BJ (cell line): ENCODE data around the gene RIMBP2. TPM values are rescaled to one million over a fixed set of nuclear protein-coding genes. Genes with fewer than 3 reads are reported as not detected.

ENCODE experiments used
- CTCF ChIA-PET: fragments of 350-600 bp; formaldehyde crosslinking; extraction: SDS; loops from one replicate; lab custom pipeline; 2021; ENCODE audit warnings: antibody characterized with exemption, inconsistent platforms; lab: Yijun Ruan, JAX
- POLR2A ChIA-PET: fragments of 300-600 bp; sonication (Branson Sonifier 250); formaldehyde crosslinking; extraction: SDS; loops from one replicate; lab custom pipeline; 2021; ENCODE audit warnings: antibody characterized with exemption; lab: Charles Lee
- DNase-seq: peaks from one replicate; pipeline ENCODE4 v3.0.0-alpha.2; 2011; ENCODE audit warnings: low read depth
- H3K27me3 ChIP-seq: 2 replicates; pipeline ENCODE4 v1.6.0; 2011; ENCODE audit warnings: low read length; ENCODE audit not compliant: control insufficient read depth, insufficient read depth
- H3K36me3 ChIP-seq: 2 replicates; pipeline ENCODE4 v1.5.1; 2011; ENCODE audit warnings: low read length; ENCODE audit not compliant: control insufficient read depth, insufficient read depth
- H3K4me3 ChIP-seq: 2 replicates; pipeline ENCODE4 v1.5.1; 2011; ENCODE audit warnings: low read depth, mild to moderate bottlenecking, control low read depth, low read length
- polyA plus RNA-seq: library from polyadenylated mRNA; depleted of rRNA; stranded (reverse); fragments of >200 nt; gene quantifications from 2 replicates; pipeline ENCODE4 v1.2.3, GENCODE V29; 2011
- TF ChIP-seq, protein P1 (sequence below): IDR thresholded peaks from 2 replicates; pipeline ENCODE4 v1.5.1; 2011; ENCODE audit warnings: low read depth, mild to moderate bottlenecking, control low read depth, inconsistent platforms, low read length, moderate library complexity; ENCODE audit not compliant: insufficient read depth

RIMBP2 gene
- polyA plus RNA-seq, 1 experiment = 0.05 TPM

DNA sequence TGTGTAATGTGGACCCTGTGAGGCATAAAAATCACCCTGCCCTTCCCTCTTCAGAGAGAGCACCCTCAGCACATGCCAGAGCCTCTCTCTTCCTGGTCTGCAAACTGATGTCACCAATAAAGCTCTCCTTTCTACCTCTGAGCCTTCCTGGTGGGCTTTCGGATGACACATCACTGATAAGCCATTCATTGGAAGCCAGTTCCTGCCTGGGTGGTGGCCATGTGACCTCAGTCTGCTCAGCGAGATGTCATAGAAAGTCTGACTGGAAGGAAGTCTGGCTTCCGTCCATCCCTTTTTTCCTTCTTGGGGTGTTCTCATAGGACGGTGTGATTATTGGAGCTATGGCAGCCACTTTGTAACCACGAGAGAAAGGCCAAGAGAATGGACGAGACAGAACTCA, 282.7 kb downstream of the RIMBP2 start:
- DNase-seq = no peak
- H3K27me3 ChIP-seq = no peaks in the 10 kb centered on the region
- ChIA-PET CTCF (no interaction called here), POLR2A (no interaction called here)
- no peaks in the 10 kb centered on the region for H3K36me3 ChIP-seq
- TF ChIP-seq, protein P1, sequence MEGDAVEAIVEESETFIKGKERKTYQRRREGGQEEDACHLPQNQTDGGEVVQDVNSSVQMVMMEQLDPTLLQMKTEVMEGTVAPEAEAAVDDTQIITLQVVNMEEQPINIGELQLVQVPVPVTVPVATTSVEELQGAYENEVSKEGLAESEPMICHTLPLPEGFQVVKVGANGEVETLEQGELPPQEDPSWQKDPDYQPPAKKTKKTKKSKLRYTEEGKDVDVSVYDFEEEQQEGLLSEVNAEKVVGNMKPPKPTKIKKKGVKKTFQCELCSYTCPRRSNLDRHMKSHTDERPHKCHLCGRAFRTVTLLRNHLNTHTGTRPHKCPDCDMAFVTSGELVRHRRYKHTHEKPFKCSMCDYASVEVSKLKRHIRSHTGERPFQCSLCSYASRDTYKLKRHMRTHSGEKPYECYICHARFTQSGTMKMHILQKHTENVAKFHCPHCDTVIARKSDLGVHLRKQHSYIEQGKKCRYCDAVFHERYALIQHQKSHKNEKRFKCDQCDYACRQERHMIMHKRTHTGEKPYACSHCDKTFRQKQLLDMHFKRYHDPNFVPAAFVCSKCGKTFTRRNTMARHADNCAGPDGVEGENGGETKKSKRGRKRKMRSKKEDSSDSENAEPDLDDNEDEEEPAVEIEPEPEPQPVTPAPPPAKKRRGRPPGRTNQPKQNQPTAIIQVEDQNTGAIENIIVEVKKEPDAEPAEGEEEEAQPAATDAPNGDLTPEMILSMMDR = no peak
- H3K4me3 ChIP-seq = no peak overlapping the region

DNA sequence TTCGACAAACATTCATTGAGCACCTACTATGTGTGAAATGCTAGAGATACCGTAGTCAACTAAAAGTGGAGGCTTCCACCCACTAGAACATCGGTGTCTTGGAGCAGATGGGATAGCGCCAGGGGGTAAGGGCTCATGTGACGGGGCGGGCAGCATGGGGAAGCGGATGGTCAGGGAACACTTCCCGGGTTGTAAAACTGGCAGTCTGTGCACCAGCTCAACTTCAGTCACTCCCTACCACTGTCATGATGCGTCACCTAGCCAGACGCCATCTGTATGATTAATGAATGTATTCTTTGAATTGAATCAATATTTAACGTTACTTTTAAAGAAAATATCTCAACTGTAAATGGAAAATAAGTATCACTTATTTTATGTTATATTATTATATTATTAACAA, 284.9 kb downstream of the RIMBP2 start:
- Histone ChIP-seq H3K27me3 (no peaks in the 10 kb centered on the region), H3K4me3 (no peak overlapping the region), H3K36me3 (no peaks in the 10 kb centered on the region)
- ChIA-PET POLR2A (no interaction called here), CTCF (no interaction called here)
- DNase-seq = no peak
- TF ChIP-seq, protein P1 = no peak

GRCh38 chr12:130429656-130430505, 286.2 kb downstream of the RIMBP2 start:
- ChIA-PET POLR2A (no interaction called here), CTCF (no interaction called here)
- TF ChIP-seq, protein P1 = no peak
- DNase-seq = no peak
- H3K4me3 ChIP-seq = no peak overlapping the region
- H3K36me3 ChIP-seq = no peaks in the 10 kb centered on the region
- no peaks in the 10 kb centered on the region for H3K27me3 ChIP-seq

DNA sequence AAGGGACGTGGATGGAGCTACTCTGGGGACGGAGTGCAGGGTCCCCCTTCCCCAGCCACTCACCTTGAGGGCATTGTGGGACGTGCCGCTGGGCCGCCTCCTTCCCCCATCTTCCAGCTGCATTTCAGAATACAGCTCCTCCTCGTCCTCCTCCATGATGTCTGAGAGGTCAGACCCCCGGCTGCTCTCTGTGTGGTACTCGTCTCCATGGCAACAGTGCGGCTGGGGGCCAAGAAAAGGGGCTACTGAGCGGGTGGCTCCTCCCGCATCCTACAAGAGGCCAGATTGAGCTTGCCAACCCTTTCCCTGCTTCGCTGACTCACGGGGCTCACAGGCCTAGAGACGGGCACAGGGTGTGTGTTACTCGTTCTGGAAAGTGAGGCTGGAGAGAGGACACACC, 288.0 kb downstream of the RIMBP2 start:
- POLR2A ChIA-PET = no interaction called here
- no peak for DNase-seq
- TF ChIP-seq, protein P1 = no peak
- Histone ChIP-seq H3K4me3 (no peak overlapping the region), H3K36me3 (no peaks in the 10 kb centered on the region), H3K27me3 (no peaks in the 10 kb centered on the region)
- CTCF ChIA-PET = no interaction called here

DNA sequence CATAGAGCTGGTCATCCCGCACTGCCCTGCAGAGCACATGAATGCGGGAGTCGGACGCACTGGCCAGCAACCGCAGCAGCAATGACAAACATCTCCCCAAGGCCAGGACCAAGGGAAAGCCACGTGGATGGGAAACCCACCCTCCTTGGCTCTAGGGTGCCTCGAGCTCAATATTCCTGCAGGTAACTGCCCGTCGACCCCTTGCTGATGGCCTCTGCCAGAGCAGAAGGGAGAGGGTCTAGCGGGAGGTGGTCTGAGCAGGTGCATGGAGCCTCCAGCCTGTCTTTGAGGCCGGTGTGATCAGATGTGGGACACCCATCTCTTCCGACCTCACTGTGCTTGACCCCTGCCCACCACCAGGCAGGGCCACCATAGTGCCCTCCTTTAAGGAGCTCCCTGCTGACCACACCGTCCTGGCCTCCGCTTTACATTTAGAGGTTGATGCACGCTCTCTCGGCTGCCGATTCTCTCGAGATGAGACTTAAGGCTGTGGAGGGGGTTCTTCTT, 288.7 kb downstream of the RIMBP2 start:
- no peak for DNase-seq
- POLR2A ChIA-PET = no interaction called here
- CTCF ChIA-PET = no interaction called here
- TF ChIP-seq, protein P1 = no peak
- no peaks in the 10 kb centered on the region for H3K27me3 ChIP-seq
- no peaks in the 10 kb centered on the region for H3K36me3 ChIP-seq
- no peak overlapping the region for H3K4me3 ChIP-seq
